Gastrocnemius medialis (tissue), 4 donors: Measurements from ENCODE around the gene TRIM31.

Source experiments
- POLR2A ChIP-seq, 2 donors: fragments of 450-650 bp; IDR thresholded peaks; one replicate each; pipeline ENCODE4 v1.6.1; 2017; ENCODE audit warnings: antibody characterized with exemption in 2 of 2, mild to moderate bottlenecking in 2 of 2, moderate library complexity in 2 of 2
- TF ChIP-seq, protein P1 (sequence below), 5 experiments: fragments of 450-650 bp in 3 of 5; fragments of 200-600 bp in 2 of 5; sonication (generic) in 2 of 5; IDR thresholded peaks in 4 of 5; conservative IDR thresholded peaks in 1 of 5; 1 replicate in 4 of 5; 2 replicates in 1 of 5; pipeline ENCODE4 v1.5.1; 2016 to 2019; ENCODE audit warnings: antibody characterized with exemption in 5 of 5, mild to moderate bottlenecking in 3 of 5, moderate library complexity in 3 of 5

DNA sequence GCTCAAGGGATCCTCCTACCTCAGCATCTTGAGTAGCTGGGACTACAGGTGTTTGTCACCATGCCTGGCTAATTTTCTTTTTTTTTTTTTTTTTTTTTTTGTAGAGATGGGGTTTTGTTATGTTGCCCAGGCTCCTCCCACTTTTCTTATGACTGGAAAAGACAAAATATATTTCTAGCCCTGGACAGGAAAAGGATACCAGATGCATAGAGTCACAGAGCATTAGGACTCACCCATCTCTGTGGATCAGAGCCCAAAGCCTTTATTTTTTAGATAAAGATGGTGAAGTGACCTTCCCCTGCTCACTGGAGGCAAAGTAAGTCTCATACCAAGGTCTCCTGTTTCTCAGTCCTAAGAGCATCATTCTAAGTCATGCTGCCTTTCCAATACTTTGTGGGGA, 44.7 kb upstream of the TRIM31 start:
- TF ChIP-seq, protein P1, sequence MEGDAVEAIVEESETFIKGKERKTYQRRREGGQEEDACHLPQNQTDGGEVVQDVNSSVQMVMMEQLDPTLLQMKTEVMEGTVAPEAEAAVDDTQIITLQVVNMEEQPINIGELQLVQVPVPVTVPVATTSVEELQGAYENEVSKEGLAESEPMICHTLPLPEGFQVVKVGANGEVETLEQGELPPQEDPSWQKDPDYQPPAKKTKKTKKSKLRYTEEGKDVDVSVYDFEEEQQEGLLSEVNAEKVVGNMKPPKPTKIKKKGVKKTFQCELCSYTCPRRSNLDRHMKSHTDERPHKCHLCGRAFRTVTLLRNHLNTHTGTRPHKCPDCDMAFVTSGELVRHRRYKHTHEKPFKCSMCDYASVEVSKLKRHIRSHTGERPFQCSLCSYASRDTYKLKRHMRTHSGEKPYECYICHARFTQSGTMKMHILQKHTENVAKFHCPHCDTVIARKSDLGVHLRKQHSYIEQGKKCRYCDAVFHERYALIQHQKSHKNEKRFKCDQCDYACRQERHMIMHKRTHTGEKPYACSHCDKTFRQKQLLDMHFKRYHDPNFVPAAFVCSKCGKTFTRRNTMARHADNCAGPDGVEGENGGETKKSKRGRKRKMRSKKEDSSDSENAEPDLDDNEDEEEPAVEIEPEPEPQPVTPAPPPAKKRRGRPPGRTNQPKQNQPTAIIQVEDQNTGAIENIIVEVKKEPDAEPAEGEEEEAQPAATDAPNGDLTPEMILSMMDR (IDR thresholded peaks at IDR 0.05 in 4 of 5, conservative IDR thresholded peaks at IDR 0.05 in 1 of 5) = no peak
- TF ChIP-seq POLR2A (IDR thresholded peaks at IDR 0.05) = no peak
